Activated CD8-positive, alpha-beta memory T cell treated with anti-CD3 and anti-CD28 coated beads, Interleukin-2, amount 50 U/mL, for 48 hours (primary cell): ENCODE data around the gene PTPRN2.

Experiments
- DNase-seq: peaks from one replicate; pipeline ENCODE4 v3.0.0-alpha.2; 2020

The PTPRN2 gene

DNA sequence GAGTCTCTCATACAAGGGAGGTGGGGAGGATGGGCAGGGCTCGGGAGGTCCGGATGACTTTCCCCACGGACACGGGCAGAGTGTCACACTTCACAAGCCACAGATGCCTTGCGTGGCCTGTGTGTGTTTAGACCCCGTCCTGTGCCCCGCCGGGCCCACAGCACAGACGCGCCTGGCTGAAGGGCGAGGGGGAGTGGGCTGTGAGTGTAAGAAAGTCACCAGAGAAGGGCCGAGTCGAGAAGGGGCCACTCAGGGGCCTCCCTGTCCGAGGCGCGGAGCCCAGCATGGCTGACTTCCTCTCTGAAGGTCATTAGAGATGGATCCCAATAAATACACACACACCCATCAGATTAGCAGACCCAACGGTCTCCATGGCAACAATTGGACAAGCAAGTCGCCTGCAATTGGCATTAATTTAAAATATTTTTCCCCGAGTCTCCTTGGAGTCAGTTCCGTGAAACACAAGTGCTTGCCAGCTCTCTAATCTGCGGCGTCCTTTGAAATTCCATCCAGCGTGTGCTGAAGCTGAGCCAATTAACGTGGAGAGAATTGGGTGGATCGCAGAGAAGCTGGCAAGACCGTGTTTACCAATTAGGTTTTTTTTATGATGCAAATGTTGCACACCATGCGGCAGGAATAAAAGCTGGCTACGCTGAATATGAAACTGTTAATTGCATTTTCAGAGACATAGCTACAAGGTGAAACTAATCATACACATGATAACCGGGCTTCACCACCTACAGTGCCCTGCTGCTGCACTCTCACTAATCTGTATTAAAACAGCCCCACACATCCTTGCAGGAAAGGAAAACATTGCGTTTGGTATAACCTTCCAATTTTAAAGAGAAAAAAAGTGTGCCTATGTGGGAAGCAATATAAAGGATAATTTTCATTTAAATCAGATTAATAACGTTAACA, 571.2 kb downstream of the PTPRN2 start:
- DNase-seq = no peak

DNA sequence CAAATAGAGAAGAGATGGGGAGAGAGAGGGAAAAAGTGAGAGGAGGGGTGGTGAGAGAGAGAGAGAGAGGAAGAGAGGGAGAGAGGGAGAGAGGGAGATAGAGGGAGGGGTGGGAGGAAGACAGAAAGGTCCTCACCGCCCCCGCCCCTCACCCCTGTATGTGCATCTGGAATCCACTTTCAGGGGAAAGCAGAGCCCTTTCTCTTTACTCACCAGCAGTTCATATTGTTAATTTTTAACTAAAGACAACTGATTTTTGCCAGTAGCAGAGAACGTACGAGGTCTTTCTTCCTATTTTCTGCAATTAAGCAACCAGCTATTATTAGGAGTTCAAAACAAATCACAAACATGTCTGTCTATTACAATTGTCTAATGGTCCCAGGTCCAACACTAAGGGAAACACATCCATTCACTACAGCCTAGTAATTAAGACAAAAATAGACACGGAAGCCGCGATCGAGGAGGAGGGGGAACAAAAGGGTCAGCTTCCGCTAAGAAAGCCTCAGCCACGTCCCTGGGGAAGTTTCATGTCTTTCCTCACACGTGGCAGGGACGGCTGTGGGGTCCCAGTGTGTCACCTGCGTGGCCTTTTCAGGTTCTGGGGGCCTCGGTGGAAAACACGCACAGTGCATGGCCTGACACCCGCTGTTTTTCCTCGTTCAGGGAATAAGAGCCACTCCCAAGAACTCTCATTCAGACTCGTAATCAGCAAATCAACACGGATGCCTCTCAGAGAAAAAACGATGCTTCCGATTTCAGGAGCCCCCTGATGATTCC, 572.0 kb downstream of the PTPRN2 start:
- no peak for DNase-seq

DNA sequence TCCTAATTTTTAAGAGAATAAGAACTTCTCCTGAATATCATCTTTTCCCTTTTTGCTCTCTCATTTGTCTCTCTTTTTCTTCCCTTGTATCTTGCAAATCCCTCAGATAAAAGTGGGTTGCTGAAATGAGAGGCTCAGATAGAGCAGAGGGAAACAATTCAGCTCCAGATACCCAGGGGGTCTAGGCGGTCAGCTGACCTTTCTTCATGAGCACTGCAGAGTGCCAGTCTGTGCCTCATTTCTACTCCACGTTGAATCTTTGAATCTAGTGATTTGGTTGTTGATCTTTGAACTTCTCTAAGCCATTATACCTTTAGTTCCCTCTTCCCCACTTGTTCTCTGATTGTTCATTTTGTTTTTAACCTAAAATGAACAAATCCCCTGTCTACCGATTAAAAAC, 572.6 kb downstream of the PTPRN2 start:
- no peak for DNase-seq

DNA sequence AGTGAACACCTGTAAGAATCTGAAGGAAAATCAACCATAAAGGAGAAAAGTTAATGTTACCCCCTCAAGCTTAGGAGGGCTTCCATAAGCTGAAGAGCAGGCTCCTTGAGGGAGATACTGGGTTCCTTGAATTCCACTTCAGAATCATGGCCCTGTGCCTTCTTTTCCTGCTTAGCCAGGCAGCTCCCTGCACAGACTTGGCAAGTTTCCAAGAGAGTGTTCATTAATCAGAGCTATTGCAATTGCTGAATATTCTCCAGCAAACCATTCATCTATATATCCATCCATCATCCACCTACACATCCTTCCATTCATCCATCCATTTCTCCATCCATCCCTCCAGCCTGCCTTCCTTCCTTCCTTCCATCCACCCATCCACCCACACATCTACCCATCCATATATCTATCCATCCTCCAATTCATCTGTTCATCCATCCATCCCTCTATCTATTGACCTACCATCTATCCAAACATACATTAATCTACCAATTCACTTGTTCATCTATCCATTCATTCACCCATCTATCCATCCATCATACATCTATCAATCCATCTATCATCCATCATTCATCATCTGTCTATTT, 574.4 kb downstream of the PTPRN2 start:
- no peak for DNase-seq

DNA sequence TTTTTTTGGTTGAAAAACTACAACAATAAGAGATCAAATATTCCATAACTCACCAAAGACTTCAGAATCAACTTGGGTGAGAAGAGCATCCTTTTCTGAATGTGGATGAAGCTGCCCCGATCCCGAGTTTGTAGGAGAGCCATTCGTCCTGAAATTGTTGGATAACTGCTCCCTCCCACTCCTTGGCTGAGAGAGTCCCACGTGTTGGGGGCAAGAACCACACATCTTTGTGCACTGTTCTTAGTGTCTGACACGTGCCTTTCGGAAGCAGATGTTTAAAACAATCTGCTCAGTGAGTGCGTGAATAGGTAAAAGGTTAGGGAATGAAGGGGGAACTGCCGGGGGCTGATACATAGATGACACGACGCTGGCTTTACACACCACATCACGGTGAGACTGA, 575.7 kb downstream of the PTPRN2 start:
- no peak for DNase-seq

DNA sequence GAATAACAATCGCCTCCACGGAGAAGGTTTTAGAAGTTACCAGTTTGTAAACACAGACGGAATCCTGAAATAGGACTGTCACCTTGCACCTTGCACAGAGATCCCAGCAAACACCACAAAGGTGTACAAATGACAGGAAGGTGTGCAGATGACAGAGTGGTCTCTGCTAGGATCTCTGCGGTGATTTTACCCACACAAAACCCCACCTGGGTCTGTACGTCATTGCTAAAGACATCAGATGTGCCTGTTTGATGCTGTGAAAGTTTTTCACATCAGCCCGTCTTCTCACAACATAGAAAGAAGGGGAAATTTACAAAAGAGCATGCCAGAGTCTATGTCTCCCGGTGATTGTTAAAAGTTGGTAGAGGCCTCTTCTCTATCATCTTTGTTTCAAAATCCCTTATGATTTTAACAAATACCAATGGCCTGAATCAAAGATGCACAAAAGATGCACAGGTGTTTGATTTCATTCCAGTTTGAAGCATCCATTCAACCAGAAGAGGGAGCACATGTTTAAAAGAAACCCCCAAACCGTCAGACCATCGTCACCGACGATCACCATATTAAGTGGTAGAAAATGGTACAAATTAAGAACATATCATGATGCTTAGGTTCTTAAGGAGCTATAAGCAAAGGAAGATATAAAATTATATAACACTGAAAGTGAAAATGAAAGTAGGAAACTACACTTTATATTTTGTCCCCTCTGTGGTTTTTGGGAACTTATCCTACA, 576.5 kb downstream of the PTPRN2 start:
- DNase-seq = no peak

DNA sequence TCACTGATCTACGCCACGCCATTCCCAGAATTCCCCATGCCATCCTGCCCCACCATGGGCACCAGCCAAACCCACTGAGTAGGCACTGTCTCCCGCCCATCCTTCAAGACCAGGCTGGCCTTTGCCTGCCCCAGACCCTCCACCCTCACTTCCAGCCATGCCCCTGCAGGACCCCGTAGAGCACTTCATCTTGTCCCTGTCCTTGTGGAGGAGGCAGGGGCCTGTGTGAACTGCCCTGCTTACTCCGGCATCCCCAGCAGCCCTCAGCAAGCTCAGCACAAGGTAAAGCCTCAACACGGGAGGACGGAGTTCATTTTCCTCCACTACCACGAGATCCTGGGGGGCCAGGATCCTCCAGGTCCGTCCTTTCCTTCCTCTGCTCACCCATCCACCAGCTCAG, 577.7 kb downstream of the PTPRN2 start:
- DNase-seq = no peak

DNA sequence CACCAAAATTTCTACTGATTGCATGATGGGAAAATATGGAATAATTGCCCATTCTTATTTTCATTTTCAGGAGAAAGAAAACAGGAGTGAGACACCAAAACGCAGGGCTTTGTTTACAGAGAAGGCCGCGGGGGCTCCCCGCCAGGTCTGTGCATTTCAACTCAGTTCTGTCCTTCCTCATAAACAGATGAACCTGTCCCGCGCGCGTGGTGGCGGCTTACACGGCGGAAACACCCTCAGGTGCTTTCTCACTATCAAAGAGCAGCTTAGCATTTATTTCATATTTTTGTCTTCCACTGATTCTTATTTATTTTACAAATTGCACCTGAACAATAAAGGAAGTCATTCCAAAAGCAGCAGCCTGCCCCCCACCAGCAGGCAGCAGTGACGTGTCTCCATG, 579.4 kb downstream of the PTPRN2 start:
- DNase-seq = no peak

DNA sequence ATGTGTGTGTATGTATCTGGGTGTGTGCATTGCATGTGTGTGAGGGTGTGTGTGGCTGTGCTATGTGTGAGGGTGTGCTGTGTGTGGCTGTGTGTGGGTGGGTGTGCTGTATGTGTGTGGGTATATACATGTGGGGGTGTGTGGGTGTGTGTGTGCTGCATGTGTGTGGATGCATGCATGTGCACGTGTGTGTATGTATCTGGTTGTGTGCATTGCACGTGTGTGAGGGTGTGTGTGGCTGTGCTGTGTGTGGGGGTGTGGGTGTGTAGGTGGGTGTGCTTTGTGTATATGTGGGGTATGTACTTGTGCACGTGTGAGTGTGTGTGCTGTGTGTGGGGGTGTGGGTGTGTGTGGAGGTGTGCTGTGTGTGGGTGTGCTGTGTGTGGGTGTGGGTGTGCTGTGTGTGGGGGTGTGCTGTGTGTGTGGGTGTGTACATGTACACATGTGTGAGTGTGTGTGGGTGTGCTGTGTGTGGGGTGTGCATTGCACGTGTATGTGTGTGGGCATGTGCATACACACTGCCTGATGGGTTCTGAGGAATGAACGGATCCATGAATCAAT, 579.8 kb downstream of the PTPRN2 start:
- DNase-seq = no peak

DNA sequence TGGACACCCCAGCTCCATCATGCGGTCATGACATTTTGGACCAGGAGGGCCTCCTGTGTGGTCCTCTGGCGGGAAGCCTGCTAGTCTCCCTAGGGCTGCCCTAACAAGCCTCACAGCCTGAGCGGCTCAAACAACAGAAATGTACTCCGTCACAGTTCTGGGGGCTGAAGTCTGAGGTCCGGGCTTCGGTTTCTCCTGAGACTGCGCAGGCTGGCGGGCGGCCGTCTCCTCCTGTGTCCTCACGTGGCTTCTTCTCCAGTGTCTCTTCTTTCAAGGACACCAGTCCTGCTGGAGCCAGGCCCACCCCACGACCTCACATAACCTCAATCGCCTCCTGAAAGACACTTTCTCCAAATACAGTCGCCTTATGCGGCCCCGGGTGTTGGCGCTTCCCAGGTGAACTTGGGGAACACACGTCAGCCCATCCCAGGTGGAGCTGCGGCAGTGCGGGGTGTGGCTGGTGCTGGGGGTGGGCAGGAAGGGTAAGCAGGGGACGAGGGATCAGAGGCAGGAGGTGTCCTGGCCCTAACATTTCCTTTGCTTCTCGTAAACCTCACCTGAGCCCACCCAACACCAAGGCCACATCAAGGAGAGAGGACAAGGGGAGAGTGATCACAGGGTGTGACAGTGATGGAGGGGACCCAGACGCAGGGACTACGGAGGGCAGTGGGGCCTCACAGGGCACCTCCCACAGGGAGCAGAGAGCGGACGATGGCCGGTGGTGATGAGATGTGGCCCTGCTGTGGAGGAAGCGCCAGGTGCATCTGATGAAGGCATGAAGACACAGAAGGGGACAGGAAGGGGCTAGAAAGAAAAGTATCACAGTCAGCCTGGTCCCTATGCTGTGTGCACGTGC, 580.6 kb downstream of the PTPRN2 start:
- no peak for DNase-seq

DNA sequence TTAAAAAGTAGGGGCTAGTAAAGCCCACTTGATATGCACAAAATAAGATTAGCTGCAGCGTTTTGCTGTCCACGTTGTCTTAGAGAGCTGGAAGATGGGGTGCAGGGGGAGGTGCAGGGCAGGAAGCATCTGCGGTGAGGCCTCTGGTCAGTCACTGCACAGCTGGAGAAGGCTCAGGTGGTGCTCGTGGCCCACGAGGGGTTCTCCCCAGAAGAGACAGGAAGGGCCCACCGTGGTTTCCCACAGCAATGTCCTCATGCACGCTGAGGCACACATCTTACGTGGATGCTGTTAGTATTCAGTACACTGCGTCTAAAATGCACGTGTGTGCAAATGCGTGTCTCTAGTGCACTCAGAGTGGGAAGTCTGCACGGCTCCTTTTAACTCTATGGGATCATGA, 582.1 kb downstream of the PTPRN2 start:
- DNase-seq = no peak

DNA sequence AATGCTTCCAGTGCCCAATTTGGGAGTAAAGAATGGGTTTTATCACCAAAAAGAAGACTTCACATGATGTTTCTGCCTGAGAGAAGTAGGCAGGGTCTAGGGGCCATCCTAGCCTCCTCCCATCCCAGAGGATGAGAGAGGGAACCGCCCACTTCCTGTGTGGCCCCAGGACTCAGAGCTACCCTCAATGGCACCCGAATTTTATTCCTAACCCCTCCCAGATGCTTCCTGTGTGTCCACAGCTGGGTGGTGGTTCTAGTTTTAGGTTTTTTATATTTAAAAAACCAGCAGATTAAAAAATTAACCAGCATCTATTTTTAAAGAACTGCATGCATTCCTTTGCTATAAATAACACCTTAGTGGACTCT, 583.5 kb downstream of the PTPRN2 start:
- DNase-seq = no peak

DNA sequence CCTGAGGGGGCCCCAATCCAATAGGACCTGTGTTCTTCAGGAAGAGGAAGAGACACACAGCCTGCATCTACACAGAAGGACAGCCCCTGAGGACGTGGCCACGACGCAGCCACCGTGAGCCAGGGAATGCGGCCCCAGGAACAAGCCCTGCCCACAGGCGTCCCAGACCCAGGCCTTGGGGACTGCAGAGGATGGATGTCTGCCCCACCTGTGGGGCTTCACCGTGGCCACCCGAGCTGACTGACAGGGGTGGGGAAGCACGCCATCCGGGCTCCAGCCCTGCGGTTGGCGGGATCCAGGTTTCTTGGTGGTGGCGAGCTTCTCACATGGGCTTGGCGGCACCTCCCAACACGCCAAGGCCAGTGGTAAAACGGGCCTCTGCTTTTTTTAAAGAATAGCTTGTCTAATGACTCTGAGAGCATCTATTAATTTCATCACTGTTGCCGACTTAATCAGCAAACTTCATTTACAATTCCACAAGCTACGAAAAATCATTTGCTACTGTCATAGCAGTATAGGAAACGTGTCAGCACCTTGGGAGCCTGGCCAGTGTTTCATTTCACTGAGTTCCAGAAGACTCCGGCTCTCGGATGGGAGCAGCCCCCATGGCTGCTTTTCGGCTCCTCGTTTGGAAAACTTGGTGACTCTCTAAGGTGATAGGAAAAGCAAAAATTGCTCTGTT, 584.0 kb downstream of the PTPRN2 start:
- DNase-seq = no peak

DNA sequence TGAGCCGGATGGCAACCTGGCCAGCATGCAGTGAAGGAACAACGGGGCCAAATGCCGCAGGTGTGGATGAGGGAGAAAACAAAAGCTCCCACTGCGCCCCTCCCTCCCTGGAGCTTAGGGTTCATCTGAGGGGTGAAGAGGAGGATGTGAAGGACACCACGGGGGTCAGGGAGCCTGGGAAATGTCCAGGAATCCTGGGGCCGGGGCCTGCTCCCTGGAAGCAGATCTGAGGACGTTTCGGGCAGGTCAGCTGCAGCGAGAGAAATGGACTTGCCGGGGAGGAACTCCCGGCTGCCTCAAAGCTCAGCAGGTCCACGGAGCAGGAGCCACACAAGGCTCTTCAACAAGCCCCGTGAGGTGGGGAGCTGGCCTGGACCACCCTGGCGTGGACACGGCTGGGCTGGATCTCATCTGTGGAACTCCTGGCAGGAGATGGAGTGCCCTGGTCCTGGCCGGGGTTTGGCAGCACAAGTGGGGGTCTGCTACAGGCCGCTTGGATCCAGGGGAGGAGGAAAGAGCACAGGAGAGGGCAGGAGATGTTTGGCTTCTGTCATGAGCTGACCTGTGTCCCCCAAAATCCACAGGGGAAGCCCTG, 585.0 kb downstream of the PTPRN2 start:
- no peak for DNase-seq

DNA sequence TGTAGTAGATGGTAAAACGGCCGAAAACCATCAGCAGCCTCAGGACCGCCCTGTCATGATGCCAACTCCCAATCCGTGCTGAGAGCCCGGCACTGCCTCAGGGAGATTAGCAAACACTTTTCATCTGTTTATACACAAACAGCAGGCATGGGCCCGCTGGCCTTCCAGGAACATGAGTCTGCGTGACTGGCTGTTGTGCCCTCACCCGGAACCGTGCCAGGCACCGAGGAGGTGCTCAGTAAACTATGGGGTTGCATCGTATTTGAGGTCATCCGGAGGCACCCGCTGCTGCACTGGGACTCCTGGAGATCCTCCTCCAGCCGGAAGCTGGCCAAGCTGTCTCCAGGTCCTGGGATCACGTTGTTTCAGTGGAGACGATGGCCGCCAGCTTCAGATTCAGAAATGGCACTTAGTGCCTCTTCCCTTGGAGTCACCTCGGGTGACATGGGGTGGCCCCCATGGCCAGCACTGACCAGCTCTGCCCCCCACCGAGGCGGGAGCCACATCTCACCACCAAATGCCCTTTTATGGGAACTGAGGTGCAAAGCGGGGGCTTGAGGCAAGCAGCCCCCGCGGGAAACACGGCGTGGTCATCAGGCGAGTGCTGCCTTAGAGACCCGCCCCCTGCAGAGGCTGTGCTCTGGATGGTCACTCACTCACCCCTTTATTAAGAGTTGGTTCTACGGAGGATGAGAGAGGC, 585.9 kb downstream of the PTPRN2 start:
- no peak for DNase-seq

DNA sequence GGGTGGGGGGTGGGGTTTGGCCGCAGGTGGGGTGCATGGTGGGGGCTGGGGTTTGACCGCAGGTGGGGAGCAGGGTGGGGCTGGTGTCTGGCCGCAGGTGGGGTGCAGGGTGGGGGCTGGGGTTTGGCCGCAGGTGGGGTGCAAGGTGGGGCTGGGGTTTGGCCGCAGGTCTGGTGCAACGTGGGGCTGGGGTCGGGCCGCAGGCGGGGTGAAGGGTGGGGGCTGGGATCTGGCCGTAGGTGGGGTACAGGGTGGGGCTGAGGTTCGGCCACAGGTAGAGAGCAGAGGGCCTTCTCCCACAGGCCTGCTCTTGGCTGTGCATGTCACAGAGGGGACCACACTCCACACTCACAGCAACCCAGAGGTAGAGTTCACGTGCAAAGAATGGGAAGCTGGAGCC, 586.6 kb downstream of the PTPRN2 start:
- DNase-seq = no peak

DNA sequence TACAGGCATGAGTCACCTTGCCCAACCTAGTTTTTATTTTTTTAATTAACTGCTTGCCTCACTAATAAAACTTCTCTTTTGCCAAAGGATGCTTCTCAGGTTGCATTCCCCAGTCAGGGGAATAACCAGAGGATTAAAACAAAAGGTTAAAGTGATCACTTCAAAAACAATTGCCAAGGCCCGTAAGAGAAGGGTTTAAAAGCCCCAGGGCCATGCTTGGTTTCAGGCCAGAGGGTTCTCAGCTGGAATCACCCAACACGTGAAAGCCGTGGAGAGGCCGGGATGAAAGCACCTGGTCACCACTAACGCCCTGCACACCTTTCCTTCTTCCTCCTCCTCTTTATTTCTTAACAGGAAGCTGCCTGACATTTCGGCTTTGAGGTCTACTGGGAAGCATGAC, 587.5 kb downstream of the PTPRN2 start:
- no peak for DNase-seq

DNA sequence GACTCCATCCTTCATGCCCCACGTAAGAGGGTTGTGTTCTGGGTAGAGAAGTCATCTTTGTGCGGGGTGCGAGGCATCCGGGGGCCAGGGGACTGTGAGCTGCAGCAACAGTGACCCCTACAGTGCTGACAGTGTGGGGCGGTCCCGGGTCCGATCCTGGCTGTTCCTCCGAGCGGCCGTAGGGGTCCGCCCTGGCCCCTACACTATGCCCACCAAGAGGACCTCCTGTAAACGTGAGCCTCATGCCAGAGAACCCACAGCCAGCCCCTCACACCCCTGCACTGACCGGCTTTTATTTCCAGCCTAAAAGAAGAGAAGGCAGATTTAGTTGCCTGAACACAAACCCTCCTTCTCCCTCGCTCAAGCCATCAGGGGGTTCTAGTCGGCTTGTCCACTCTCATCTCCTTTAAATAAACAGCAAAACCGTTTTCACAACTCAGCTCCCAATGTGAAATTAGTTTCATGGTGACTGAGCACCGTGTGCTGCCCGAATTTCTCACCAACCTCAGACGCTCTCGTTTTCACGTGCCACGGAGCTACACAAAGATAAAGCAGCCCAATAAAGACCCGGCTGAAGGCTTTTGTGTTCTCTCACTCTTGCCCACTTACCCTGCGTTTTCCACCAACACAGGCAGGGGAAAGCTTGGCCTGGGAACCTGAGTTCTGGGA, 588.6 kb downstream of the PTPRN2 start:
- no peak for DNase-seq

DNA sequence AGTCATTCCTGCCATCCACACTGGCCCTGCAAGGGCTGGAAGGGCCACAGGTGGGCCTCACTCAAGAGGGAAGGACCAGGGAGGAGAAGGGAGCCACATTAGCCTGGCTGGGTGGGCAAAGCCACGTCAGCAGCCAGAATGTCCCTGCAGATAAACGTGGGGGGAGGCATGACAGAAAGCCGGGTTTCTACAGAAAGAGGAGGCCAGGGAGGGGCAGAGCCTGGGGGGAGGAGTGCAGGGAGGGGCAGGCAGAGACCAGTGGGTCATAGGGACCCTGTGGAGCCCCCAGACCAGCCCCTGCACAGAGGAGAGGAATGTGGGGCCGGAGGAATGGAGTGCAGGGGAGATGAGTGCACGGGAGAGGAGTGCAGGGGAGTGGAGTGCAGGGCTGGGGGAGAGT, 590.2 kb downstream of the PTPRN2 start:
- DNase-seq = no peak

DNA sequence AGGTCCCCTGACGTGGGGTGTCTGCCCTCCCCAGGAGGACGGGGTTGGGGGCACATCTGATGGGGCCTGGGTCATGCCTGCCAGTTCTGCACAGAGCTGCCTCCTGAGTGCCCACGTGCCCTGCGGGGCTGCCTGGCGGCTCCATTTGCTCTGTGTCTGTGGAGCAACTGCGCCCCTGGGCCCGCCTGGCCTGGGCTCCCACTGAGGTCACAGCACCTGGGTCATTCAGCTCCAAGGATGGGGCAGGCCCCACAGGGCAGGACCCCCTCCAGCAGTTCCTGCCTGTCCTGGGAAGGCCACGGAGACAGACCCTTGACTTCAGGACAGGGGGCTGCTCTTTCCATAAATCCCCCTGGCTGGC, 590.6 kb downstream of the PTPRN2 start:
- DNase-seq = no peak
